K562 (cell line): ENCODE results near the gene GABPB2. TPM values are rescaled to one million over a fixed set of nuclear protein-coding genes. Genes with fewer than 3 reads are reported as not detected.
A peak's percentile ranks its signal among the peaks of the same experiment; 100 is the strongest.

ENCODE experiments used
- ARID1B ChIP-seq: fragments of 450-650 bp; IDR thresholded peaks from 2 replicates; pipeline ENCODE4 v1.6.1; 2016; ENCODE audit warnings: antibody characterized with exemption, mild to moderate bottlenecking, inconsistent platforms
- ARID3B ChIP-seq: fragments of 250-450 bp; sonication (Bioruptor Pico); IDR thresholded peaks from 2 replicates; pipeline ENCODE4 v1.4.0; 2020; ENCODE audit warnings: borderline replicate concordance
- ATF7 ChIP-seq: fragments of 450-650 bp; IDR thresholded peaks from 2 replicates; pipeline ENCODE4 v1.7.1; 2014; ENCODE audit warnings: mild to moderate bottlenecking, moderate library complexity
- CCAR2 ChIP-seq: fragments of 200-400 bp; formaldehyde crosslinking; IDR thresholded peaks from 2 replicates; pipeline ENCODE4 v1.6.1; 2017; ENCODE audit warnings: mild to moderate bottlenecking, low read depth, low read length
- CGGBP1 ChIP-seq: fragments of 250-450 bp; sonication (Bioruptor Pico); IDR thresholded peaks from 2 replicates; pipeline ENCODE4 v1.9.0; 2021; ENCODE audit warnings: mild to moderate bottlenecking
- CUX1 ChIP-seq: fragments of 200-800 bp; sonication (Bioruptor generic); IDR thresholded peaks from 2 replicates; pipeline ENCODE4 v1.6.1; 2016; ENCODE audit warnings: missing genetic modification characterization, missing compliant biosample characterization
- JUN ChIP-seq, 2 experiments: sonication (generic) in 1 of 2; formaldehyde crosslinking in 1 of 2; IDR thresholded peaks; 2 replicates each; pipeline versions ENCODE4 v1.6.1 to v1.8.0; 2012 to 2022; ENCODE audit warnings: borderline replicate concordance in 2 of 2, mild to moderate bottlenecking in 2 of 2, improper control_type of control experiment in 1 of 2, low read depth in 1 of 2, low read length in 1 of 2, missing genetic modification reagents in 1 of 2
- KAT7 ChIP-seq: sonication (generic); formaldehyde crosslinking; IDR thresholded peaks from 2 replicates; pipeline ENCODE4 v1.8.0; 2022; ENCODE audit warnings: missing genetic modification reagents, mild to moderate bottlenecking, borderline replicate concordance
- MNT ChIP-seq, 2 experiments: fragments of 450-650 bp; conservative IDR thresholded peaks; 2 replicates each; pipeline ENCODE4 v1.6.1; 2017; ENCODE audit warnings: mild to moderate bottlenecking in 2 of 2, moderate library complexity in 2 of 2
- MTA1 ChIP-seq: fragments of 450-650 bp; IDR thresholded peaks from 2 replicates; pipeline ENCODE4 v1.6.1; 2017; ENCODE audit warnings: borderline replicate concordance
- NR2C1 ChIP-seq, 2 experiments: fragments of 450-650 bp; IDR thresholded peaks; 2 replicates each; pipeline ENCODE4 v1.6.1; 2017; ENCODE audit warnings: mild to moderate bottlenecking in 2 of 2, antibody characterized with exemption in 1 of 2, inconsistent platforms in 1 of 2, missing compliant biosample characterization in 1 of 2, missing genetic modification characterization in 1 of 2
- RUNX1 ChIP-seq: sonication (generic); IDR thresholded peaks from 2 replicates; pipeline ENCODE4 v1.6.1; 2016; ENCODE audit warnings: antibody characterized with exemption, low read depth
- STAG1 ChIP-seq: sonication (generic); formaldehyde crosslinking; IDR thresholded peaks from 2 replicates; pipeline ENCODE4 v1.5.0; 2020; ENCODE audit warnings: missing genetic modification reagents, borderline replicate concordance
- TFAM ChIP-seq: fragments of 250-450 bp; sonication (Bioruptor Pico); conservative IDR thresholded peaks from 2 replicates; pipeline ENCODE4 v1.5.0; 2021; ENCODE audit warnings: mild to moderate bottlenecking, moderate library complexity
- ZBTB8A ChIP-seq: fragments of 450-650 bp; IDR thresholded peaks from 2 replicates; pipeline ENCODE4 v1.6.1; 2018; ENCODE audit warnings: mild to moderate bottlenecking, moderate library complexity; ENCODE audit not compliant: partially characterized antibody
- ZNF41 ChIP-seq: fragments of 250-450 bp; sonication (Bioruptor Pico); conservative IDR thresholded peaks from 2 replicates; pipeline ENCODE4 v1.4.0; 2020; ENCODE audit warnings: mild to moderate bottlenecking
- ZNF444 ChIP-seq: fragments of 250-450 bp; sonication (Bioruptor Pico); IDR thresholded peaks from 2 replicates; pipeline ENCODE4 v1.4.0; 2020; ENCODE audit warnings: mild to moderate bottlenecking, moderate library complexity
- polyA plus RNA-seq, 8 experiments: library from polyadenylated mRNA; depleted of rRNA in 4 of 8; stranded (reverse) in 5 of 8; unstranded in 3 of 8; fragments of >200 nt; fragmentation: Nextera tagmentation in 2 of 8; fragmentation: Illumina TruSeq in 1 of 8; extraction: Ambion mirVana in 2 of 8; extraction: Trizol in 1 of 8; gene quantifications; 2 replicates each; pipeline versions ENCODE4 v1.2.1 to v1.2.3, GENCODE V29; 2011 to 2014; ENCODE audit warnings: inconsistent platforms in 1 of 8, missing spikeins in 1 of 8
- total RNA-seq, 7 experiments: library from RNA; depleted of rRNA in 6 of 7; stranded (reverse); fragments of >200 nt in 6 of 7; fragmentation: Illumina TruSeq in 2 of 7; extraction: Trizol in 2 of 7; gene quantifications; 2 replicates each; pipeline versions ENCODE4 v1.2.1 to v1.2.3, GENCODE V29; 2011 to 2021; ENCODE audit warnings: low replicate concordance in 1 of 7

GABPB2 gene
- total and polyA plus RNA-seq, 9 of the 15 experiments (the other 6 are each of a cell fraction or from before 2014, with no cell fraction given): 2.2 to 13.3 (median 6.1) TPM

DNA sequence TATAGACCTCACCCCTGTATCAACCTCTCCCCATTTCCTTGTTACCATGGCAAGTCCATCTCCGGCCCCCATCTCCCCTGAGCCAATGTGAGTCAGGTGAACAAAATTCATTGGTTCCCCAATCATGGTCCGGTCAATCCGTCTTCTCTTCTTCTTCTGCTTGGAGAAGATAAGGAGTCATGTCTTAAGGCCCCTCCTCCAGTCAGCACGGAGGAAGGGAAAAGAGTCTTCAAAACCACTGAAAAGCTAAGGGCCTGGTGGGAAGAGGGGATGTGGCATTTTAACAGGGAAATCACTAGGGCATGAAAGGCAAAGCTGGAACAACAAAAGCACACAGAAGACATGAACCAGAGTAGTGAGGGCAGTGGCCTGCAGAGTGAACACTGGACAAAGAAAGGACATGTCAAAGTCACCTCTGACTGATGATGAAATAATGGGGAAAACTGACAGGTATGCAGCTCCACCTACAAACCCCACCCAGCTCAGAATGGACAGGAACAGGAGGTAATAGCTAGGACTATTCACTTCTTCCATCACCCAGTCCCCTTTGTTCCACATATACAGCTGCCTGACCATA lies 15.5 kb upstream of the GABPB2 start (continued):
- TF ChIP-seq MNT (conservative IDR thresholded peaks at IDR 0.05): peak in 1 of 2 experiments; percentile 64; a peak in 2 of 4 replicates
- no peak for TF ChIP-seq MTA1
- no peak for TF ChIP-seq TFAM (CRISPR knock-in tag)
- TF ChIP-seq ATF7: no peak
- TF ChIP-seq ARID3B (CRISPR knock-in tag): no peak
- TF ChIP-seq ZNF444: no peak
- TF ChIP-seq RUNX1: no peak
- TF ChIP-seq CCAR2: no peak
- TF ChIP-seq ARID1B: peak; percentile 95
- 0 out of 2 replicates have a peak, but pooled peaks have one; percentile 20 for TF ChIP-seq NR2C1 (IDR thresholded peaks at IDR 0.05)
- TF ChIP-seq NR2C1 (tag; IDR thresholded peaks at IDR 0.05): no peak
- no peak for TF ChIP-seq CGGBP1
- no peak for TF ChIP-seq STAG1 (CRISPR knock-in tag)
- no peak for TF ChIP-seq ZNF41 (CRISPR knock-in tag)
- no peak for TF ChIP-seq JUN (IDR thresholded peaks at IDR 0.05; ENCODE audit: borderline replicate concordance, low read depth, low read length)
- no peak for TF ChIP-seq JUN (CRISPR knock-in tag; IDR thresholded peaks at IDR 0.05; ENCODE audit: borderline replicate concordance)
- no peak for TF ChIP-seq CUX1
- no peak for TF ChIP-seq ZBTB8A
- TF ChIP-seq KAT7 (CRISPR knock-in tag): no peak
